ENCODE data around the gene XYLT1.

XYLT1 gene

GRCh38 chr16:17327664-17328335, 143.0 kb downstream of the XYLT1 start:
- TF ChIP-seq CTCF (IDR thresholded peaks at IDR 0.05; ENCODE audit: insufficient read depth, low read depth, low read length, missing control alignments): no peak
- H3K4me3 ChIP-seq (ENCODE audit: low read depth, low read length): no peak overlapping the region
- no peak for DNase-seq (ENCODE audit: low read depth)

GRCh38 chr16:17325476-17326143, 145.2 kb downstream of the XYLT1 start:
- no peak for TF ChIP-seq CTCF (IDR thresholded peaks at IDR 0.05; ENCODE audit: insufficient read depth, low read depth, low read length, missing control alignments)
- no peak for DNase-seq (ENCODE audit: low read depth)
- H3K4me3 ChIP-seq (ENCODE audit: low read depth, low read length): no peak overlapping the region

- no peak overlapping the region for H3K4me3 ChIP-seq (ENCODE audit: low read depth, low read length)
- DNase-seq (ENCODE audit: low read depth): no peak
- no peak for TF ChIP-seq CTCF (IDR thresholded peaks at IDR 0.05; ENCODE audit: insufficient read depth, low read depth, low read length, missing control alignments)
These were observed 146.3 kb downstream of the XYLT1 start for GRCh38 chr16:17324451-17324850.

- TF ChIP-seq CTCF (IDR thresholded peaks at IDR 0.05; ENCODE audit: insufficient read depth, low read depth, low read length, missing control alignments): no peak
- no peak overlapping the region for H3K4me3 ChIP-seq (ENCODE audit: low read depth, low read length)
- no peak for DNase-seq (ENCODE audit: low read depth)
These were observed 147.6 kb downstream of the XYLT1 start for GRCh38 chr16:17323171-17323570.

DNA sequence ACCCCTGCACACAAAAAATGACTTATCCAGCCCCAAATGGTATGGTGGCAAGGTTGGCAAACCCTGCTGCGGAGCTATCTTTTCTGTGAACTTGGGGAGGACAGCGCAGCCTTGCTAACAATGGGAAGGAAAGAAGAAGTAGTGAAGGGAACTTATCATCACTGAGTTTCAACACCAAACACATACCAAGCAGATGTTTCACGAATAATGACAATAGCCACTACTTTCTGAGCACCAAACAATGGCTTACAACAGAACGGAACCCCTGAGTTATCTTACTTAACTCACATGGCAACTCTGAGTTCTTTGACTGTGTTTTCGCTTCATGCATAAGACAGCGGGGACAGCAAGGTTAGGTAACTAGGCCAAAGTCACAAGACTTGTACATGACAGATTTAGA, 148.9 kb downstream of the XYLT1 start:
- no peak overlapping the region for H3K4me3 ChIP-seq (ENCODE audit: low read depth, low read length)
- no peak for TF ChIP-seq CTCF (IDR thresholded peaks at IDR 0.05; ENCODE audit: insufficient read depth, low read depth, low read length, missing control alignments)
- no peak for DNase-seq (ENCODE audit: low read depth)

DNA sequence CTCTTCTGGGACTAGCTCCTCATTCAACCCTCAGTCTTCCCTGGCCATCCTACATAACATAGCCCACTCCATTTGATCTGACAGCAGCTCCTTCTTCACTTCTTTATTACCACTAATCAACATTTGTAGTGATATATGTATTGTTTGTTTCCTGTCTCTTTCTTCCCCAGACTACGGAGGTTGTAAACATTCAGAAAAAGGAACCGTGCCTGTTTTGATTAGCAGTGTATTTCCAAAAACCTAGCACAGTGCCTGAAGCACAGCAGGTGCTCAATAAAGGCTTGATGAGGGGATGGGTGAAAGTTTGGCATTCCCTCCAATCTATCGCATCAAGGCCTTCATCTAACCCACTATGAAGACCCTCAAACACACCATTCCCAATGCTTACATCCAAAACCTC, 150.8 kb downstream of the XYLT1 start:
- TF ChIP-seq CTCF (IDR thresholded peaks at IDR 0.05; ENCODE audit: insufficient read depth, low read depth, low read length, missing control alignments): no peak
- DNase-seq (ENCODE audit: low read depth): no peak
- no peak overlapping the region for H3K4me3 ChIP-seq (ENCODE audit: low read depth, low read length)

DNA sequence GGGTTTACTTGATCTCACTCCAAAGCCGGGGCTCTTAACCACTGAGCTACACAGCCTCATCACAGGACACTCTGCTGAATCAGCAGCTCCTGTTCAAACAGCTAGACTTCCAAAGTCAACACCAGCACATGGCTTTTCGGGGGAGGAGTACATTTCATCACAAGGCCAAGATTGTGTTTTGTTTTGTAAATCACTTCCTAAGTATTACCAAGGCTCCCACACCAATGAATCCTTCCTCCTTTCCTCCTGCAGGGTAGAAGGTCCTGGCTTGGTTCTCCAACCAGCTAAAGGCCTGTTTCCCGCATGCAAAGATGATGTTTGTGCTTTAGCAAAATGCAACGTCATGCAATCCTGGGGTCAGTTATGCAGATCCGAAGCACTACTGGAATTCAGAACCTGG, 152.5 kb downstream of the XYLT1 start:
- no peak for TF ChIP-seq CTCF (IDR thresholded peaks at IDR 0.05; ENCODE audit: insufficient read depth, low read depth, low read length, missing control alignments)
- H3K4me3 ChIP-seq (ENCODE audit: low read depth, low read length): no peak overlapping the region
- no peak for DNase-seq (ENCODE audit: low read depth)

Data from GM12865 (cell line).